Measurements from ENCODE around the gene ATIC. TPM values are rescaled to one million over a fixed set of nuclear protein-coding genes. Genes with fewer than 3 reads are reported as not detected.

The ATIC gene
- total and polyA plus RNA-seq, 11 donors: 16.8 to 108 (median 49.6) TPM

- H3K27ac ChIP-seq: no peak overlapping the region
- WGBS, 4 donors: 84 to 86% (median 85%) methylated on average over 4 of the region's 4 CpGs
- H3K27me3 ChIP-seq: no peaks in the 10 kb centered on the region
- TF ChIP-seq CTCF (IDR thresholded peaks at IDR 0.05) (no peak), POLR2A (IDR thresholded peaks at IDR 0.05) (no peak)
- H3K4me3 ChIP-seq: peak overlapping the region in 1 of 12 donors; percentile 81
- H3K4me1 ChIP-seq: peaks cover 0 to 21% (median 6%) of the 10 kb centered on the region in 12 donors
- H3K9me3 ChIP-seq: no peaks in the 10 kb centered on the region
- DNase-seq (no peak), ATAC-seq (no peak)
- intact Hi-C loops (cut with DNase I): no loop called here
- peaks cover 0 to 11% (median 0%) of the 10 kb centered on the region in 9 donors for H3K36me3 ChIP-seq
Observed at GRCh38 chr2:215313255-215313613, 1.4 kb downstream of the ATIC start.

- Histone ChIP-seq H3K27me3 (no peaks in the 10 kb centered on the region), H3K4me3 (no peak overlapping the region), H3K27ac (no peak overlapping the region), H3K4me1 (peaks cover 0 to 21% (median 6%) of the 10 kb centered on the region in 12 donors), H3K36me3 (peaks cover 0 to 24% (median 14%) of the 10 kb centered on the region in 9 donors), H3K9me3 (no peaks in the 10 kb centered on the region)
- TF ChIP-seq CTCF (IDR thresholded peaks at IDR 0.05) (no peak), POLR2A (IDR thresholded peaks at IDR 0.05) (no peak)
- DNase-seq: no peak
- WGBS, 4 donors: 48 to 81% (median 73%) methylated on average over 1 of the region's 1 CpG
- intact Hi-C loops (cut with DNase I): no loop called here
- no peak for ATAC-seq
Observed at GRCh38 chr2:215314896-215315295, 3.0 kb downstream of the ATIC start.

GRCh38 chr2:215315301-215315700 lies 3.4 kb downstream of the ATIC start:
- DNase-seq: no peak
- Histone ChIP-seq H3K27me3 (no peaks in the 10 kb centered on the region), H3K27ac (no peak overlapping the region), H3K9me3 (no peaks in the 10 kb centered on the region), H3K4me3 (no peak overlapping the region), H3K4me1 (peaks cover 0 to 21% (median 6%) of the 10 kb centered on the region in 12 donors), H3K36me3 (peaks cover 0 to 28% (median 18%) of the 10 kb centered on the region in 9 donors)
- WGBS, 4 donors: 94 to 99% (median 97%) methylated on average over 2 of the region's 2 CpGs
- TF ChIP-seq POLR2A (IDR thresholded peaks at IDR 0.05) (no peak), CTCF (IDR thresholded peaks at IDR 0.05) (no peak)
- no peak for ATAC-seq
- intact Hi-C loops (cut with DNase I): no loop called here

GRCh38 chr2:215316336-215316735 lies 4.5 kb downstream of the ATIC start:
- TF ChIP-seq CTCF (IDR thresholded peaks at IDR 0.05) (no peak), POLR2A (IDR thresholded peaks at IDR 0.05) (no peak)
- 79 to 91% (median 85%) methylated on average over 2 of the region's 2 CpGs for WGBS, 4 donors
- Histone ChIP-seq H3K4me3 (no peak overlapping the region), H3K4me1 (peaks cover 0 to 18% (median 3%) of the 10 kb centered on the region in 12 donors), H3K36me3 (peaks cover 0 to 39% (median 21%) of the 10 kb centered on the region in 9 donors), H3K27me3 (no peaks in the 10 kb centered on the region), H3K27ac (no peak overlapping the region), H3K9me3 (no peaks in the 10 kb centered on the region)
- DNase-seq: no peak
- intact Hi-C loops (cut with DNase I): no loop called here
- ATAC-seq: no peak

Data from heart left ventricle (tissue), 16 donors.